ENCODE results near the gene MFNG.

The MFNG gene

GRCh38 chr22:37519268-37520195 lies 33.3 kb upstream of the MFNG start, which contains the start of gene CARD10:
Gene CARD10 (minus strand): TSS chr22:37519415. CDS start chr22:37519200, 215 bp downstream.
- TF ChIP-seq CTCF (IDR thresholded peaks at IDR 0.05; ENCODE audit: borderline replicate concordance, control extremely low read depth, extremely low read depth, insufficient read depth, missing control alignments) = no peak
- DNase-seq (ENCODE audit: low spot score) = no peak
- in situ Hi-C loops (cut with MboI; ENCODE audit: low sequenced_read_pairs, unreplicated experiment) = no loop called here

GRCh38 chr22:37518509-37519267 lies 32.5 kb upstream of the MFNG start:
- in situ Hi-C loops (cut with MboI; ENCODE audit: low sequenced_read_pairs, unreplicated experiment) = no loop called here

GRCh38 chr22:37517826-37518450 lies 31.8 kb upstream of the MFNG start:
- in situ Hi-C loops (cut with MboI; ENCODE audit: low sequenced_read_pairs, unreplicated experiment) = no loop called here
- TF ChIP-seq CTCF (IDR thresholded peaks at IDR 0.05; ENCODE audit: borderline replicate concordance, control extremely low read depth, extremely low read depth, insufficient read depth, missing control alignments) = no peak
- DNase-seq (ENCODE audit: low spot score) = no peak

More at GRCh38 chr22:37518509-37519267, 32.5 kb upstream of the MFNG start:
- no peak for TF ChIP-seq CTCF (IDR thresholded peaks at IDR 0.05; ENCODE audit: borderline replicate concordance, control extremely low read depth, extremely low read depth, insufficient read depth, missing control alignments)
- no peak for DNase-seq (ENCODE audit: low spot score)

GRCh38 chr22:37516456-37516855 lies 30.3 kb upstream of the MFNG start:
- TF ChIP-seq CTCF (IDR thresholded peaks at IDR 0.05; ENCODE audit: borderline replicate concordance, control extremely low read depth, extremely low read depth, insufficient read depth, missing control alignments) = no peak
- no peak for DNase-seq (ENCODE audit: low spot score)
- in situ Hi-C loops (cut with MboI; ENCODE audit: low sequenced_read_pairs, unreplicated experiment) = no loop called here

- no peak for TF ChIP-seq CTCF (IDR thresholded peaks at IDR 0.05; ENCODE audit: borderline replicate concordance, control extremely low read depth, extremely low read depth, insufficient read depth, missing control alignments)
- in situ Hi-C loops (cut with MboI; ENCODE audit: low sequenced_read_pairs, unreplicated experiment) = no loop called here
- DNase-seq (ENCODE audit: low spot score) = no peak
Observed at GRCh38 chr22:37515901-37516300, 29.7 kb upstream of the MFNG start.

- in situ Hi-C loops (cut with MboI; ENCODE audit: low sequenced_read_pairs, unreplicated experiment) = no loop called here
- DNase-seq (ENCODE audit: low spot score) = no peak
- TF ChIP-seq CTCF (IDR thresholded peaks at IDR 0.05; ENCODE audit: borderline replicate concordance, control extremely low read depth, extremely low read depth, insufficient read depth, missing control alignments) = no peak
Observed at GRCh38 chr22:37514526-37515051, 28.4 kb upstream of the MFNG start.
